ENCODE data around the gene CERT1.

DNA sequence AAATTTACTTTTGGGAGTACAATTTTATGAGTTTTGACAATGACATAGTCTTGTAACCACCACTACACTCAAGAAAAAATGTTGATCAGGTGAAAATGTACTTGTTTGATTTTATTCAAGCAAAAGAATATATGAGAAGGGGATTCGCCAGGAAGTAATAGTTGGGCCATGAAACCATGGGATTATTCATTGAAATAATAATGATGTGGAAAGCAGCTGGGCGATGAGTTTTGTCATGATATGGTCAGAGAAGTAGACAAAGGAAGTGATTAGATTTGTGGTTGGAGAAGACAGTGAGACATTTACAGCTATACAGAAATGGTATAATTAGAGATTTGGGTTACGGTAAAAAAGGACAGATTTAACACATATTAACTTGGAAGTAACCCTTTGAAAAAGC is 163.2 kb downstream of the CERT1 start:
- TF ChIP-seq, protein P1, sequence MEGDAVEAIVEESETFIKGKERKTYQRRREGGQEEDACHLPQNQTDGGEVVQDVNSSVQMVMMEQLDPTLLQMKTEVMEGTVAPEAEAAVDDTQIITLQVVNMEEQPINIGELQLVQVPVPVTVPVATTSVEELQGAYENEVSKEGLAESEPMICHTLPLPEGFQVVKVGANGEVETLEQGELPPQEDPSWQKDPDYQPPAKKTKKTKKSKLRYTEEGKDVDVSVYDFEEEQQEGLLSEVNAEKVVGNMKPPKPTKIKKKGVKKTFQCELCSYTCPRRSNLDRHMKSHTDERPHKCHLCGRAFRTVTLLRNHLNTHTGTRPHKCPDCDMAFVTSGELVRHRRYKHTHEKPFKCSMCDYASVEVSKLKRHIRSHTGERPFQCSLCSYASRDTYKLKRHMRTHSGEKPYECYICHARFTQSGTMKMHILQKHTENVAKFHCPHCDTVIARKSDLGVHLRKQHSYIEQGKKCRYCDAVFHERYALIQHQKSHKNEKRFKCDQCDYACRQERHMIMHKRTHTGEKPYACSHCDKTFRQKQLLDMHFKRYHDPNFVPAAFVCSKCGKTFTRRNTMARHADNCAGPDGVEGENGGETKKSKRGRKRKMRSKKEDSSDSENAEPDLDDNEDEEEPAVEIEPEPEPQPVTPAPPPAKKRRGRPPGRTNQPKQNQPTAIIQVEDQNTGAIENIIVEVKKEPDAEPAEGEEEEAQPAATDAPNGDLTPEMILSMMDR (IDR thresholded peaks at IDR 0.05) = no peak
- TF ChIP-seq POLR2A (IDR thresholded peaks at IDR 0.05) = no peak
- no peak for TF ChIP-seq POLR2AphosphoS5 (IDR thresholded peaks at IDR 0.05)

Data from prostate gland (tissue), 2 donors.